Activated B cell treated with CpG ODN at 0.5 μM for 24 hours (primary cell): ENCODE data around the gene PIM3. TPM values are rescaled to one million over a fixed set of nuclear protein-coding genes. Genes with fewer than 3 reads are reported as not detected.

Experiments used
- ATAC-seq: fragments of 200-7000 bp; cut with Tn5 transposase; one replicate; pipeline ENCODE4 v1.10.0; 2021; ENCODE audit warnings: low read depth, mild to moderate bottlenecking, moderate library complexity
- CTCF ChIA-PET: fragments of 350-600 bp; sonication (Branson Sonifier 250); formaldehyde crosslinking; loops from one replicate; lab custom pipeline; 2021; ENCODE audit warnings: antibody characterized with exemption; lab: Charles Lee
- POLR2A ChIA-PET: fragments of 350-600 bp; sonication (Branson Sonifier 250); formaldehyde crosslinking; loops from one replicate; lab custom pipeline; 2021; ENCODE audit warnings: antibody characterized with exemption; lab: Charles Lee
- DNase-seq: peaks from one replicate; pipeline ENCODE4 v3.0.0; 2022
- H3K27ac Mint-ChIP-seq: one replicate; pipeline ENCODE4 v1.8.0; 2020; ENCODE audit warnings: mixed read lengths
- H3K27me3 Mint-ChIP-seq: one replicate; pipeline ENCODE4 v1.8.0; 2021; ENCODE audit warnings: mixed read lengths
- H3K36me3 Mint-ChIP-seq: one replicate; pipeline ENCODE4 v1.8.0; 2021; ENCODE audit warnings: low read depth, mixed read lengths
- H3K4me1 Mint-ChIP-seq: one replicate; pipeline ENCODE4 v1.8.0; 2021; ENCODE audit warnings: mixed read lengths
- H3K4me3 Mint-ChIP-seq: one replicate; pipeline ENCODE4 v1.8.0; 2020; ENCODE audit warnings: mild to moderate bottlenecking, mixed read lengths
- H3K9me3 Mint-ChIP-seq: one replicate; pipeline ENCODE4 v1.8.0; 2020; ENCODE audit warnings: mixed read lengths
- CTCF ChIP-seq: fragments of 200-600 bp; IDR thresholded peaks from one replicate; pipeline ENCODE4 v1.8.0; 2022; ENCODE audit warnings: antibody characterized with exemption, mild to moderate bottlenecking
- intact Hi-C: fragments of 100-400 bp; cut with micrococcal nuclease; formaldehyde crosslinking; loops from one replicate; pipeline ENCODE4 v1.15.1; 2024
- total RNA-seq: library from RNA; stranded (reverse); gene quantifications from 2 replicates; pipeline ENCODE4 v1.2.3, GENCODE V29; 2022

The PIM3 gene
- total RNA-seq, 1 donor from 2014 or later = 91.7 TPM

GRCh38 chr22:49995361-49996118 lies 35.0 kb downstream of the PIM3 start:
- Mint-ChIP-seq H3K4me1 (peaks cover 20% of the 10 kb centered on the region), H3K36me3 (no peaks in the 10 kb centered on the region), H3K4me3 (no peak overlapping the region), H3K27ac (no peak overlapping the region), H3K9me3 (peaks cover 5% of the 10 kb centered on the region), H3K27me3 (no peaks in the 10 kb centered on the region)
- ChIA-PET CTCF (interaction anchor here (2.6 to 5.7 kb wide), 4 partner anchors 12 to 65 kb away, joined by 8 to 62 read pairs (median 22); no protein-coding TSS in a partner anchor), POLR2A (interaction anchor here (4.3 kb wide), 1 partner anchor 63 kb away, joined by 41 read pairs; no protein-coding TSS in a partner anchor)
- no peak for TF ChIP-seq CTCF
- intact Hi-C loops = no loop called here
- ATAC-seq (no peak), DNase-seq (no peak)

- peaks cover 23% of the 10 kb centered on the region for H3K4me1 Mint-ChIP-seq
- ChIA-PET POLR2A (no interaction called here), CTCF (no interaction called here)
- H3K36me3 Mint-ChIP-seq = no peaks in the 10 kb centered on the region
- H3K9me3 Mint-ChIP-seq = peaks cover 2% of the 10 kb centered on the region
- no peak overlapping the region for H3K4me3 Mint-ChIP-seq
- intact Hi-C loops = no loop called here
- DNase-seq (no peak), ATAC-seq (no peak)
- H3K27ac Mint-ChIP-seq = no peak overlapping the region
- TF ChIP-seq CTCF = no peak
- peaks cover 2% of the 10 kb centered on the region for H3K27me3 Mint-ChIP-seq
Measured at GRCh38 chr22:49996119-49996517, 35.5 kb downstream of the PIM3 start.

- DNase-seq = no peak
- H3K4me3 Mint-ChIP-seq = no peak overlapping the region
- no peak overlapping the region for H3K27ac Mint-ChIP-seq
- TF ChIP-seq CTCF = no peak
- intact Hi-C loops = no loop called here
- H3K27me3 Mint-ChIP-seq = peaks cover 2% of the 10 kb centered on the region
- peaks cover 23% of the 10 kb centered on the region for H3K4me1 Mint-ChIP-seq
- no peaks in the 10 kb centered on the region for H3K36me3 Mint-ChIP-seq
- no peak for ATAC-seq
- no peaks in the 10 kb centered on the region for H3K9me3 Mint-ChIP-seq
- POLR2A ChIA-PET = no interaction called here
- CTCF ChIA-PET = interaction anchor here (1.1 kb wide), 1 partner anchor 66 kb away, joined by 3 read pairs; no protein-coding TSS in a partner anchor
Measured at GRCh38 chr22:49996518-49997250, 36.1 kb downstream of the PIM3 start.

GRCh38 chr22:49997251-49997599 lies 36.7 kb downstream of the PIM3 start:
- CTCF ChIA-PET = interaction anchor here (1.1 kb wide), 1 partner anchor 67 kb away, joined by 3 read pairs; no protein-coding TSS in a partner anchor
- Mint-ChIP-seq H3K36me3 (no peaks in the 10 kb centered on the region), H3K9me3 (no peaks in the 10 kb centered on the region), H3K27me3 (peaks cover 2% of the 10 kb centered on the region), H3K4me3 (no peak overlapping the region), H3K4me1 (peaks cover 23% of the 10 kb centered on the region), H3K27ac (no peak overlapping the region)
- ATAC-seq (no peak), DNase-seq (no peak)
- no peak for TF ChIP-seq CTCF
- POLR2A ChIA-PET = no interaction called here
- intact Hi-C loops = no loop called here
